Panc1 (cell line): ENCODE data around the gene RTN4IP1.

Experiments used
- CTCF ChIP-seq: fragments of 450-650 bp; IDR thresholded peaks from 2 replicates; pipeline ENCODE4 v1.5.1; 2017; ENCODE audit warnings: mild to moderate bottlenecking
- POLR2AphosphoS5 ChIP-seq: IDR thresholded peaks from 2 replicates; pipeline ENCODE4 v1.6.1; 2012; ENCODE audit warnings: mild to moderate bottlenecking, low read depth, low read length, moderate library complexity
- SIN3A ChIP-seq: IDR thresholded peaks from 2 replicates; pipeline ENCODE4 v1.6.1; 2012; ENCODE audit warnings: low read depth, mild to moderate bottlenecking, low read length, moderate library complexity, borderline replicate concordance; ENCODE audit not compliant: insufficient read depth
- TF ChIP-seq, protein P1 (sequence below), 2 experiments: IDR thresholded peaks; 2 replicates each; pipeline ENCODE4 v1.6.1; 2011 to 2012; ENCODE audit warnings: low read depth in 2 of 2, control low read depth in 1 of 2, low read length in 1 of 2, mild to moderate bottlenecking in 1 of 2, moderate library complexity in 1 of 2; ENCODE audit not compliant: insufficient read depth in 1 of 2

- TF ChIP-seq CTCF (no peak), POLR2AphosphoS5 (no peak), SIN3A (no peak)
- TF ChIP-seq, protein P1, sequence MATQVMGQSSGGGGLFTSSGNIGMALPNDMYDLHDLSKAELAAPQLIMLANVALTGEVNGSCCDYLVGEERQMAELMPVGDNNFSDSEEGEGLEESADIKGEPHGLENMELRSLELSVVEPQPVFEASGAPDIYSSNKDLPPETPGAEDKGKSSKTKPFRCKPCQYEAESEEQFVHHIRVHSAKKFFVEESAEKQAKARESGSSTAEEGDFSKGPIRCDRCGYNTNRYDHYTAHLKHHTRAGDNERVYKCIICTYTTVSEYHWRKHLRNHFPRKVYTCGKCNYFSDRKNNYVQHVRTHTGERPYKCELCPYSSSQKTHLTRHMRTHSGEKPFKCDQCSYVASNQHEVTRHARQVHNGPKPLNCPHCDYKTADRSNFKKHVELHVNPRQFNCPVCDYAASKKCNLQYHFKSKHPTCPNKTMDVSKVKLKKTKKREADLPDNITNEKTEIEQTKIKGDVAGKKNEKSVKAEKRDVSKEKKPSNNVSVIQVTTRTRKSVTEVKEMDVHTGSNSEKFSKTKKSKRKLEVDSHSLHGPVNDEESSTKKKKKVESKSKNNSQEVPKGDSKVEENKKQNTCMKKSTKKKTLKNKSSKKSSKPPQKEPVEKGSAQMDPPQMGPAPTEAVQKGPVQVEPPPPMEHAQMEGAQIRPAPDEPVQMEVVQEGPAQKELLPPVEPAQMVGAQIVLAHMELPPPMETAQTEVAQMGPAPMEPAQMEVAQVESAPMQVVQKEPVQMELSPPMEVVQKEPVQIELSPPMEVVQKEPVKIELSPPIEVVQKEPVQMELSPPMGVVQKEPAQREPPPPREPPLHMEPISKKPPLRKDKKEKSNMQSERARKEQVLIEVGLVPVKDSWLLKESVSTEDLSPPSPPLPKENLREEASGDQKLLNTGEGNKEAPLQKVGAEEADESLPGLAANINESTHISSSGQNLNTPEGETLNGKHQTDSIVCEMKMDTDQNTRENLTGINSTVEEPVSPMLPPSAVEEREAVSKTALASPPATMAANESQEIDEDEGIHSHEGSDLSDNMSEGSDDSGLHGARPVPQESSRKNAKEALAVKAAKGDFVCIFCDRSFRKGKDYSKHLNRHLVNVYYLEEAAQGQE (IDR thresholded peaks at IDR 0.05; ENCODE audit: insufficient read depth in 1 of 2, low read depth in 2 of 2, low read length in 1 of 2), result no peak
Observed at GRCh38 chr6:106617857-106618256, 11.4 kb downstream of the RTN4IP1 start.
